C4-2B (cell line): ENCODE results near the gene OR8H2.
"Not testable (repeated sequence)": the region's sequence is repeated elsewhere in the genome, so short reads cannot be mapped to it uniquely, and the experiment has no call there.

Experiments
- H3K27ac ChIP-seq: fragments of 450-650 bp; 2 replicates; pipeline ENCODE4 v1.5.1; 2017
- ZFX ChIP-seq: fragments of 450-650 bp; IDR thresholded peaks from 2 replicates; pipeline ENCODE4 v1.6.1; 2017
- TF ChIP-seq, protein P1 (sequence below): fragments of 450-650 bp; conservative IDR thresholded peaks from 2 replicates; pipeline ENCODE4 v1.5.1; 2017; ENCODE audit warnings: mild to moderate bottlenecking

OR8H2 gene

DNA sequence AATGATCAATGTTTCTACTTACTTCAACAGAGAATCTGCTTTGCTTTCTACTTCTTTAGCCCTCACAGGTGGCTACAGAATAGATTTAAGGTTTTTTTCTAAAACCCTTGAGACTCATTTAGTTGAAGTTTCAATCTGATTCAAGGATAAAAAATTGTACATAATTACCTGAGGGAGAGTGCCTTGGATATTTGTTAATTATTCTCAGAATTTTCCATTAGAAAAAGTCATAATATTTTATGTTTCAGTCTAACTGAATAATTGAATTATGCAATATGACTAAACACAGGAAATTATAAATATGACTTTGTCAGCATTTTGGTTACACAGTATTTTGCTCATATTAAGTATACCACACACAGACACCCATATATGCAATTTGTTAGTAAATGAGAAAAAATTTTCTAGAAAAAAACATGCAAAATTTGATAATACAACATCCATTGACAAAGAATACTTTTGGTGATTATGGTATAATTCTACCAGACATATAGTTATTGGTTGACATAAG, 36.7 kb downstream of the OR8H2 start, which contains the start of gene OR8J3:
Gene OR8J3, minus strand, starts transcription at position 51 of the 511 bp plus-strand sequence. CDS start 2,483 bp downstream, outside the sequence.
- TF ChIP-seq, protein P1, sequence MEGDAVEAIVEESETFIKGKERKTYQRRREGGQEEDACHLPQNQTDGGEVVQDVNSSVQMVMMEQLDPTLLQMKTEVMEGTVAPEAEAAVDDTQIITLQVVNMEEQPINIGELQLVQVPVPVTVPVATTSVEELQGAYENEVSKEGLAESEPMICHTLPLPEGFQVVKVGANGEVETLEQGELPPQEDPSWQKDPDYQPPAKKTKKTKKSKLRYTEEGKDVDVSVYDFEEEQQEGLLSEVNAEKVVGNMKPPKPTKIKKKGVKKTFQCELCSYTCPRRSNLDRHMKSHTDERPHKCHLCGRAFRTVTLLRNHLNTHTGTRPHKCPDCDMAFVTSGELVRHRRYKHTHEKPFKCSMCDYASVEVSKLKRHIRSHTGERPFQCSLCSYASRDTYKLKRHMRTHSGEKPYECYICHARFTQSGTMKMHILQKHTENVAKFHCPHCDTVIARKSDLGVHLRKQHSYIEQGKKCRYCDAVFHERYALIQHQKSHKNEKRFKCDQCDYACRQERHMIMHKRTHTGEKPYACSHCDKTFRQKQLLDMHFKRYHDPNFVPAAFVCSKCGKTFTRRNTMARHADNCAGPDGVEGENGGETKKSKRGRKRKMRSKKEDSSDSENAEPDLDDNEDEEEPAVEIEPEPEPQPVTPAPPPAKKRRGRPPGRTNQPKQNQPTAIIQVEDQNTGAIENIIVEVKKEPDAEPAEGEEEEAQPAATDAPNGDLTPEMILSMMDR, result no peak
- no peak for TF ChIP-seq ZFX
- no peak within 1 kb of the TSS for H3K27ac ChIP-seq

GRCh38 chr11:56143681-56144080, 40.2 kb downstream of the OR8H2 start:
- H3K27ac ChIP-seq, result not testable (repeated sequence)

- H3K27ac ChIP-seq, result no peak overlapping the region
- no peak for TF ChIP-seq ZFX
- TF ChIP-seq, protein P1, result no peak
Measured at GRCh38 chr11:56151376-56151775, 47.9 kb downstream of the OR8H2 start.

- TF ChIP-seq, protein P1, result no peak
- no peak overlapping the region for H3K27ac ChIP-seq
Measured at GRCh38 chr11:56152333-56152732, 48.8 kb downstream of the OR8H2 start.
